ENCODE measurements around the gene AHCYL2. TPM values are rescaled to one million over a fixed set of nuclear protein-coding genes. Genes with fewer than 3 reads are reported as not detected.

Gene AHCYL2
- total RNA-seq, 1 donor from 2014 or later = 15.5 TPM

DNA sequence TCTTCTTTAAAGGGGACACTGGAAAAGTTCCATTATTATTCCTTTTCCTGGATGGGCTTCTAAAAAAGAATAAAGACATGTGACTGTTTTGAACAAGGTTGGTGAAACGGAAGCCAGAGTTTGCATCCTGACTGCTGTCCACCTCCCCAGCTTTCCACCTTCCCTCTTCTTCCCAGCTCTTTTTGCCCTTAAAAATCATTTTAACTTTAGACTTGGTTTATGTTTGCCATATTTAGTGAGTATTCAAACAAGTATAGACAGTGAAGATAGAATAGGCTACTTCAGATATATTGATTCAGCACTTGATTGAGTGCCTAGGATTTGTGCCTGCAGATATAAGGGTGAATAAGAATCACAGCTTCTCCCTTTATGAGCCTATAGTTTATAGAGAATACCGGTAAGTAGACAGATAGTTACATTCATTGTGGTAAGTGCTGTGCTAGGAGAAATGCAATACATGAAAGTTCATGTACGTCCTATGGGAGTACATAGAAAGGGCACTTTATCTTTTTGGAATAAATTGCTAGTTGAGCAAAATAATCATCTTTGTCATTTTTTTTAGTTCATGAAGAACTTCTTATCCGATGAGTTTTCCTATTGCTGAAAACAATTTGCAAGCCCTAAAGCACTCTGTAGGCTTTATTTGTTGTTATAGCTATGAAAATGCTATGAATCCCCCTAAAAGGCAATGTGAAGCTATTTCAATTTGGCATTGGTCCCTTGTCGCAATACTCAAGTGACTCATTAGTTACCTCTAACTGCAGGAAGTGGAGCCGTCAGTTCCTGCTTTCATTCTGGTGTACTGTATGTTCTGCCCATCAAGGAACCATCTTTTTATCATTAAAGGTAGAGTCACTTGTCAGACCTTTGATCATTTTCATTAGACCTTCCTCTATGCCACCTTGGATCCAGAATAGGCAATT lies 152.2 kb downstream of the AHCYL2 start:
- peaks cover 7% of the 10 kb centered on the region for H3K36me3 Mint-ChIP-seq (ENCODE audit: low read depth)
- H3K4me3 Mint-ChIP-seq = peak overlapping the region; percentile 35
- H3K9me3 Mint-ChIP-seq = no peaks in the 10 kb centered on the region
- no peaks in the 10 kb centered on the region for H3K27me3 Mint-ChIP-seq (ENCODE audit: insufficient read depth)
- intact Hi-C loops (cut with micrococcal nuclease) = loop anchor here (1.0 to 2.0 kb wide), 3 partner anchors 9 to 58 kb away; partner anchors contain the start of gene STRIP2
- peak overlapping the region; percentile 19 for H3K27ac Mint-ChIP-seq
- no peak for DNase-seq (ENCODE audit: low spot score)
- H3K4me1 Mint-ChIP-seq (ENCODE audit: low read depth) = peaks cover 54% of the 10 kb centered on the region

DNA sequence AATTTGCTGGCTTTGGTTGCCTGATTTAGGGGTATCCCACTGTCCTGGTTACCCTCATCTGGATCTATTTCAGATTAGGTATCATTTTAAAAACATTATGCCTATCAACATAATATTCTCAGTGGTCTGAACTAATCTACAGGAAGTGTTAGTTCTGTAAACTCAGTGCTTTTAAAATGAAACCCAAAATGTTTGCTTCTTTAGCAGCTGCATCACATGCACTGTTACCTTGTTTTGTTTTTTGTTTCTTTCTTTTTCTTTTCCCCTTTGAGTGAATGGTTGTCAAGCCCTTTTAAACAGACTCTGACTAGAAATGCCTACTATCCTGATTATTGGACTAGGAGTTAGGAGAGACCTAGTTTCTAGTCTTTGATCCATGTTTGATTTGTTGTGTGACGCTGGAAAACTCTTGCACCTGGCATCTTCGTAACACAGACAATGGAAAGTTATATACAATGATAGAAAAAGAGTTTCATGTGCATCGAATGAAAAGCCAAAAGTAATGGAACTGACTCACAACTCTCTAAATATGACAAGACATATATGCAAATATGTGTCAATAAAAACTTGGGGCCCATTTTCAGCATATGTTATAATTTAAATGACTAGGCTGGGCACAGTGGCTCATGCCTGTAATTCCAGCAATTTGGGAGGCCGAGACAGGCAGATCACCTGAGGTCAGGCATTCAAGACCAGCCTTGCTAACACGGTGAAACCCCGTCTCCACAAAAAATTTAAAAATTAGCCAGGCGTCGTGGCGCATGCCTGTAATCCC lies 157.1 kb downstream of the AHCYL2 start:
- H3K4me3 Mint-ChIP-seq = no peak overlapping the region
- H3K4me1 Mint-ChIP-seq (ENCODE audit: low read depth) = peaks cover 47% of the 10 kb centered on the region

DNA sequence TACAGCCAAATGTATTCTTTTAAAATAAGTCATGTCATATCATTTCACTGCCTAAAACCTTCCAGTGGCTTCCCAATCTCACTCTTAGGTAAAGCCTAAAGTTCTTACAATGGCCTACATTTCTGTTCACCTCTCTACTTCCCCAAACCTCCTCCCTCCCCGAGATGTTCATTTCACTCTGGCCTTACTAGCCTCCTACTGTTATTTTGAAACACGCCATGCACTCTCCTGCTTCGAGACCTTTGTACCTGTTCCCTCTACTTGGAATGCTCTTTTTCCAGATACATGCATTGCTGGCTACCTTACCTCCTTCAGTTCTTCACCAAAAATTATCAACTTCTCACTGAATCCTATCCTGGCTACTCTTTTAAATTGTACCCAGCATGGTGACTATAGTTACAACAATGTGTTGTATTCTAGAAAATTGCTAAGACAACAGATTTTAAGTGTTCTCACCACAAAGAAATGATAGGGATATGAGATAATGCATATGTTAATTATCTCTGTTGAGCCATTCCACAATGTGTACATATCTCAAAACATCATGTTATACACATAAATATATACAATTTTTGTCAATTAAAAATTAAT lies 158.8 kb downstream of the AHCYL2 start:
- Mint-ChIP-seq H3K9me3 (no peaks in the 10 kb centered on the region), H3K27ac (no peak overlapping the region), H3K36me3 (ENCODE audit: low read depth) (peaks cover 15% of the 10 kb centered on the region), H3K4me1 (ENCODE audit: low read depth) (peaks cover 48% of the 10 kb centered on the region), H3K27me3 (ENCODE audit: insufficient read depth) (no peaks in the 10 kb centered on the region), H3K4me3 (no peak overlapping the region)
- intact Hi-C loops (cut with micrococcal nuclease) = loop anchor here (2.0 kb wide), 1 partner anchor 15 kb away; no protein-coding TSS in a partner anchor
- no peak for DNase-seq (ENCODE audit: low spot score)

More for the DNA sequence above, 157.1 kb downstream of the AHCYL2 start:
- intact Hi-C loops (cut with micrococcal nuclease) = loop anchor here (2.0 kb wide), 1 partner anchor 13 kb away; no protein-coding TSS in a partner anchor
- Mint-ChIP-seq H3K36me3 (ENCODE audit: low read depth) (peaks cover 15% of the 10 kb centered on the region), H3K27me3 (ENCODE audit: insufficient read depth) (no peaks in the 10 kb centered on the region), H3K9me3 (no peaks in the 10 kb centered on the region), H3K27ac (peak overlapping the region; percentile 85)
- DNase-seq (ENCODE audit: low spot score) = no peak

DNA sequence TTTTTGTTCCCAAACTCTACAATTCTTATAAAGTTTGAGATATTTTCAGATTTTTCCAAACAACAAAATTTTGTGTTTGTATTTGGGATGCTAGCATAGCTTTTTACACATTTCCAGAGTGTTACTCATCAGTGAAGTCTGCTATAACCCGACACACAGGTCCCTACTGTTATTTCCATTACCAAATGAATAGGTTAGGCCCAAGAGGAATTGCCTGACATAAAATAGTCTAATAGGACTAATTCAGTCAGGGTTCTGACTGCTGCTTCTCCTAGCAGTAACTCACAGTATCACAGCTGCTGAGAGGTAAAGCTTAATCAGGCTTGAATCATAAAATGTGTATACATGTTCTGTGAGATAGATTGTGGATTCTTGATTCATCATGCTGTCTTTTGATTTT lies 160.3 kb downstream of the AHCYL2 start:
- peaks cover 48% of the 10 kb centered on the region for H3K4me1 Mint-ChIP-seq (ENCODE audit: low read depth)
- intact Hi-C loops (cut with micrococcal nuclease) = no loop called here
- no peaks in the 10 kb centered on the region for H3K9me3 Mint-ChIP-seq
- no peaks in the 10 kb centered on the region for H3K27me3 Mint-ChIP-seq (ENCODE audit: insufficient read depth)
- peaks cover 13% of the 10 kb centered on the region for H3K36me3 Mint-ChIP-seq (ENCODE audit: low read depth)
- H3K27ac Mint-ChIP-seq = no peak overlapping the region
- no peak for DNase-seq (ENCODE audit: low spot score)
- H3K4me3 Mint-ChIP-seq = no peak overlapping the region

DNA sequence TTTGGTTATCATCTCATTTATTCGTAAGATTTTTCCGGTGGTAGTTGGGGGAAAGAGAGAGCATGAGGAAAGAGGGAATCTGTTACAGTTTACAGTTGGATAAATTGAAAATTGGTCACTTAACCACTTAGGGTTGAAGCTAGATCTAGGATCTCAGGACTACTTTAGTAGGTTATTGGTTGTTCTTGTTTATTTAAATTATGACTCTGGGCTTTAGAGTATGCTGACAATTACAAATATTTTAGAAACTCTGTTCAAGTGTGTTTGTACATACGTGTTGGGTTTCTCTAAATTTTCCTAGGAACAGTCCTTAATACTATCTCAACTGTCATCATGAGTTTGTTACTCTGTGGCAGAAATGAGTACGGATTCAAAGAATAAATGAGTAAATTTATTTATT lies 160.8 kb downstream of the AHCYL2 start:
- no peak overlapping the region for H3K4me3 Mint-ChIP-seq
- H3K4me1 Mint-ChIP-seq (ENCODE audit: low read depth) = peaks cover 48% of the 10 kb centered on the region
- intact Hi-C loops (cut with micrococcal nuclease) = no loop called here
- H3K9me3 Mint-ChIP-seq = no peaks in the 10 kb centered on the region
- no peaks in the 10 kb centered on the region for H3K27me3 Mint-ChIP-seq (ENCODE audit: insufficient read depth)
- no peak for DNase-seq (ENCODE audit: low spot score)
- H3K36me3 Mint-ChIP-seq (ENCODE audit: low read depth) = peaks cover 10% of the 10 kb centered on the region
- H3K27ac Mint-ChIP-seq = no peak overlapping the region

DNA sequence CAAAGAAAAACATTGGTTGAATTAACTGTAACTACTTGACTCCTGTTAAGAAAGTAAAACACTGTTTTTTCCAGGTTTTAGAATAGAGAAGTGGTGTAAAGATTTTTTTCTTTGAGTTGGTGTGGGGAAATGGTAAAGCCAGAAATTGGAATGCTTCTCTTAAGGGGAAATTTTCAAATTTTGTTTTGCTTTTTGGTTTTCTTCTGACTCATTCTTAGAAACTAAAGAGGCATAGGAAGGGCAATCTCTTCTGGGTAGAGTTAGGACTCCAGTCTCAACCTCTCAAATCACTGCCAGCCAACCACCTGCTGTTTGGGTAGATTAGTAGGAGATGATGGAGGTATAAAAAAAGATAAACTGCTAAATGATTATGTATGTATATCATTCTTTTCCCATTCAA lies 161.7 kb downstream of the AHCYL2 start:
- Mint-ChIP-seq H3K36me3 (ENCODE audit: low read depth) (peaks cover 12% of the 10 kb centered on the region), H3K9me3 (no peaks in the 10 kb centered on the region), H3K4me3 (no peak overlapping the region), H3K27ac (no peak overlapping the region), H3K4me1 (ENCODE audit: low read depth) (peaks cover 43% of the 10 kb centered on the region), H3K27me3 (ENCODE audit: insufficient read depth) (no peaks in the 10 kb centered on the region)
- no peak for DNase-seq (ENCODE audit: low spot score)
- intact Hi-C loops (cut with micrococcal nuclease) = loop anchor here (2.0 kb wide), 1 partner anchor 18 kb away; no protein-coding TSS in a partner anchor

DNA sequence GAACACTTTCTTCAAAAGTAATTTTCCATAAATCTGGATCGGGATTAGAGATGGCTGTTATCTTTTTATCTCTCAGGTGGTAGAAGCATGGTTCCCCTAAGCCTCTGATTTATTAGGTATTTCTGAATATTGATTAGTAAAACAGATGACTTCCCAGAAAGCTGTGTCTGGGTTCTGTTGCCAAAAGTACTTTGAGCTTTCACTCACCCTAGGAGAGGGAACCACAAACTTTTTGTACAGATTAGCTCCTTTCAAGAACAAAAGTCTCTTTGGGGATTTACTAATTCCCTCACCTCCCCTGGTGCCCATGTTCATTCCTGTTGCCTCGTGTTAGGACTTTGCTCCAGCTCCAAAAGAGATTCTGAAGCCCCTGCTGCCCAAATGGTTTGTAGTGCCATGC lies 162.7 kb downstream of the AHCYL2 start:
- intact Hi-C loops (cut with micrococcal nuclease) = loop anchor here (2.0 kb wide), 1 partner anchor 17 kb away; no protein-coding TSS in a partner anchor

DNA sequence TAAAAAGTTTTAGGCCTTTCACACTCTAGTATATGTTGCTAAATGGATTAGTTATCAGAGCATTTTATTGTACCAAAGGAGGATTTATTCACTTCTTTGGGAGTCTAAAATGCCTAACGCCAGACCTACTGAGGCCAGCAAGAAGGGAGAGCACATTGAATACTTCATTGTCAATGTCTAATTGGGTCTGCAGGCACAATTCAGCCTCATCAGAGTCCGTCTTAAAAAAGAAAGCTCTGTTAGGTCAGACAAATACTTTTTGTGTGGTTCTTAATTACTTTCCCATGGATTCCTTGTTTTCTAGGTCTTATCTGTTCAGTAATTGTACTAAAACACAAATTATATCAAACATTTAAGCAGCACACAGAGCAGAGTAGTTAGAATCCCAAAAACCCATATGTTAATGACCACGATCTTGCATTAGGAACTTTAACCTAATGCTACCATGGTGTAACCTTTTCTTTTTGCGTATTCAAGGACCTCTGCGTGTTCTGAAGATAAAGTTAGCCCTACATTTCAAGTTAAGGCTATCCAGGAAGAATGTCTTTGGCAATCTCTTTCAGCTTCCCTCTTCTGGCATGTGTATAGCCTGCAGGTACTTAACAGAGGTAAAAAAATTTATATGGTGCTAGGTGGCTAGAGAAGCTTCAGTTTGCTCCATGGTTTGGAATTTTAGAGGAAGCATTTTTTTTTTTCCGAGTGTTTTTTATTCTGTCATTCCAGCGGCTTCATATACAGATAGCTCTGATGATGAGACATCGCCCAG lies 163.7 kb downstream of the AHCYL2 start:
- intact Hi-C loops (cut with micrococcal nuclease) = no loop called here
- Mint-ChIP-seq H3K36me3 (ENCODE audit: low read depth) (peaks cover 12% of the 10 kb centered on the region), H3K4me1 (ENCODE audit: low read depth) (peaks cover 32% of the 10 kb centered on the region), H3K27me3 (ENCODE audit: insufficient read depth) (no peaks in the 10 kb centered on the region), H3K4me3 (no peak overlapping the region), H3K9me3 (no peaks in the 10 kb centered on the region), H3K27ac (no peak overlapping the region)
- no peak for DNase-seq (ENCODE audit: low spot score)

More for the DNA sequence above, 162.7 kb downstream of the AHCYL2 start:
- Mint-ChIP-seq H3K27ac (no peak overlapping the region), H3K36me3 (ENCODE audit: low read depth) (peaks cover 13% of the 10 kb centered on the region), H3K4me1 (ENCODE audit: low read depth) (peaks cover 35% of the 10 kb centered on the region), H3K9me3 (no peaks in the 10 kb centered on the region), H3K4me3 (no peak overlapping the region), H3K27me3 (ENCODE audit: insufficient read depth) (no peaks in the 10 kb centered on the region)
- DNase-seq (ENCODE audit: low spot score) = no peak

DNA sequence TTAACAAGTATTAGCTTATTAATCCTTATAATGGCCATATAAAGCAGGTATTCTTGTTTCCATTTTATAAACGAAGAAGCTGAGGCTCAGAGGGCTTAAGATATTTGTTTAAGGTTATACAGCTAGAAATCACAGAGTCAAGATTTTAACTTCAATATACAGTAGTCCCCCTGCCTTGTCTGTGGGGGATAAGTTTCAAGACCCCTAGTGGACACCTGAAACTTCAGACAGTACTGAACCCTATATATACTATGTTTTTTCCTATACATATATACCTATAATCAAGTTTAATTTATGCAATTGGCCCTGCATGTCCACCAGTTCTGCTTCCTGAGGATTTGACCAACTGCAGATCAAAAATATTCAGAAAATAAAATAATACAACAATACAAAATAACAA lies 165.0 kb downstream of the AHCYL2 start:
- Mint-ChIP-seq H3K27me3 (ENCODE audit: insufficient read depth) (no peaks in the 10 kb centered on the region), H3K36me3 (ENCODE audit: low read depth) (peaks cover 12% of the 10 kb centered on the region), H3K4me3 (no peak overlapping the region), H3K4me1 (ENCODE audit: low read depth) (peaks cover 25% of the 10 kb centered on the region), H3K9me3 (no peaks in the 10 kb centered on the region), H3K27ac (no peak overlapping the region)
- DNase-seq (ENCODE audit: low spot score) = no peak
- intact Hi-C loops (cut with micrococcal nuclease) = no loop called here

DNA sequence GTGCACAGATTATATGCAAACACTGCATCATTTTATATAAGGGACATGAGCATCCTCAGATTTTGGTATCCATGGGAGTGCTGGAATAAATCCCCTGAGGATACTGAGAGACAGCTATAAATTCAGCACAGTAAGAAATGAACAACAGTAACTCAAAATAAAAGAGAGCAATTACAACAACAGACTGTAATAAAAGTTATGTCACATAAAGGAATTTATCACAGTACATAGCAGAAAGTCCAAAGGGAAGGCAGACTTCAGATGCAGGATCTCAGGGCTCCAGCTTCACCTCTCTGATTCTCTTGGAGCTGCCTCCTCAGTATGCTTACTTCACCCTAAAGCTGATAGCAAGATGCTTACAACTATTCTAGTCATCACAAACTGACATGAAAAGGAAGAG lies 165.5 kb downstream of the AHCYL2 start:
- H3K36me3 Mint-ChIP-seq (ENCODE audit: low read depth) = peaks cover 11% of the 10 kb centered on the region
- H3K27me3 Mint-ChIP-seq (ENCODE audit: insufficient read depth) = no peaks in the 10 kb centered on the region
- no peak overlapping the region for H3K4me3 Mint-ChIP-seq
- H3K9me3 Mint-ChIP-seq = no peaks in the 10 kb centered on the region
- DNase-seq (ENCODE audit: low spot score) = no peak
- no peak overlapping the region for H3K27ac Mint-ChIP-seq
- H3K4me1 Mint-ChIP-seq (ENCODE audit: low read depth) = peaks cover 21% of the 10 kb centered on the region
- intact Hi-C loops (cut with micrococcal nuclease) = no loop called here

DNA sequence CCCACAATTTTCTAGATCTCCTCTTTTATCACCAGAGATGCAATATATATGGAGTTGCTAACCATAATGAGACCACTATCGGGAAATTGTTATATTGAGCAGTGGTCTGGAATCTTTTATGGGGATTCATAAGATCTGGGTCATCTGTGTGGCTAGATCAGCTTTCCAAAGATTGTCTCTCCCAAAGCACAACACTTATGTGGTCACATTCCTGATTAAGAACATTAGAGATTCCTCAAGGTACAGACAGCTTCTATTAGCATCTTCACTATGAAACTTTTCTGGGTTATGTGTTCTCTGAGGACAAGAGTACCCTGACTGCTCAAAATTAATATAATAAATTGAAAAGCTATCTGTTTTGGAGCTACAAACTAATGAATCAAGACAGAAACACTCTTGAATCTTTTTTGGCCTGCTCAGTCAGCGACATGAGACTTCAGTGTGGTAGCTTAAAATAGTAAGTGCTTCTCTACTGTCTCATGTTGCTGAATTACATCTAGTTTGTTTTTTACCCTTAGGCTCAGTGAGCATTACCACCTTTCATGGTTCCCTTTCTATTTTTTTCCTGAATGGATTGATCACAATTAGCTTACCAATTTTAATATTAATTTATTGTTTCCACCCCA lies 166.8 kb downstream of the AHCYL2 start:
- H3K9me3 Mint-ChIP-seq = no peaks in the 10 kb centered on the region
- intact Hi-C loops (cut with micrococcal nuclease) = no loop called here
- H3K4me3 Mint-ChIP-seq = no peak overlapping the region
- DNase-seq (ENCODE audit: low spot score) = no peak
- H3K4me1 Mint-ChIP-seq (ENCODE audit: low read depth) = peaks cover 12% of the 10 kb centered on the region
- no peak overlapping the region for H3K27ac Mint-ChIP-seq
- no peaks in the 10 kb centered on the region for H3K27me3 Mint-ChIP-seq (ENCODE audit: insufficient read depth)
- peaks cover 10% of the 10 kb centered on the region for H3K36me3 Mint-ChIP-seq (ENCODE audit: low read depth)

DNA sequence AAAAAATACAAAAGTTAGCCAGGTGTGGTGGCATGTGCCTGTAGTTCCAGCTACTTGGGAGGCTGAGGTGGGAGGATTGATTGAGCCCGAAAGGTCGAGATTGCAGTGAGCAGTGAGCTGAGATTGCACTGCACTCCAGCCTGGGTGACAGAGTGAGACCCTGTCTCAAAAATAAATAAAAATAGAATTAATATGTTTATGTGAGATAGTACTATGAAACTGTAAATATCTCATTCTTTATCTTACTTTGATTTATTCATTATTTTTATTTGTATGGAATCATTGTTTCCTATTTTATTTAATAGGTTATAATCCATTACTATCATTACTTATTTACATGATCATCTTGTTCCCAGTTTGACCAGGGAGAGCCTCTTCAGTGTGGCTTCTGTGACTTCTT lies 168.4 kb downstream of the AHCYL2 start:
- no peak overlapping the region for H3K27ac Mint-ChIP-seq
- no peaks in the 10 kb centered on the region for H3K4me1 Mint-ChIP-seq (ENCODE audit: low read depth)
- peaks cover 10% of the 10 kb centered on the region for H3K36me3 Mint-ChIP-seq (ENCODE audit: low read depth)
- no peaks in the 10 kb centered on the region for H3K9me3 Mint-ChIP-seq
- intact Hi-C loops (cut with micrococcal nuclease) = no loop called here
- no peaks in the 10 kb centered on the region for H3K27me3 Mint-ChIP-seq (ENCODE audit: insufficient read depth)
- H3K4me3 Mint-ChIP-seq = no peak overlapping the region
- DNase-seq (ENCODE audit: low spot score) = no peak
